Psoas muscle (tissue), 8 donors: ENCODE results near the gene CDK5. TPM values are rescaled to one million over a fixed set of nuclear protein-coding genes. Genes with fewer than 3 reads are reported as not detected.

Experiments used
- ATAC-seq, 4 donors: fragments of 200-7000 bp; cut with Tn5 transposase; one replicate each; pipeline ENCODE4 v1.9.1; 2020; ENCODE audit warnings: moderate library complexity in 3 of 4, mild to moderate bottlenecking in 2 of 4
- DNase-seq, 2 donors: peaks; one replicate each; pipeline ENCODE4 v3.0.0-alpha.2; 2020
- H3K27ac ChIP-seq: fragments of 200-600 bp; one replicate; pipeline ENCODE4 v1.8.0; 2022
- H3K27me3 ChIP-seq, 3 donors: fragments of 200-600 bp in 1 of 3; one replicate each; pipeline versions ENCODE4 v1.6.1 to v1.8.0; 2013 to 2022; ENCODE audit warnings: low read length in 2 of 3, mild to moderate bottlenecking in 2 of 3, moderate library complexity in 1 of 3; ENCODE audit not compliant: insufficient read depth in 3 of 3
- H3K36me3 ChIP-seq, 2 donors: fragments of 200-600 bp in 1 of 2; one replicate each; pipeline versions ENCODE4 v1.6.1 to v1.8.0; 2013 to 2022; ENCODE audit warnings: low read depth in 1 of 2, mild to moderate bottlenecking in 1 of 2, moderate library complexity in 1 of 2; ENCODE audit not compliant: insufficient read depth in 1 of 2
- H3K4me1 ChIP-seq: fragments of 200-600 bp; one replicate; pipeline ENCODE4 v1.8.0; 2022
- H3K4me3 ChIP-seq: fragments of 200-600 bp; one replicate; pipeline ENCODE4 v1.8.0; 2022; ENCODE audit warnings: mild to moderate bottlenecking
- H3K9me3 ChIP-seq: fragments of 200-600 bp; one replicate; pipeline ENCODE4 v1.8.0; 2022
- WGBS, 3 donors: extraction: QIAGEN DNeasy Blood & Tissue Kit; methylation state at CpG; one replicate each; pipeline versions ENCODE4 v1.1.6 to v1.1.7; 2013; 5-methylcytosine and 5-hydroxymethylcytosine counted together
- intact Hi-C, 2 donors: fragments of 100-400 bp; cut with DNase I; formaldehyde crosslinking; loops; one replicate each; pipeline versions ENCODE4 v1.11.0 to v1.14.2; 2022
- polyA plus RNA-seq, 3 donors: library from polyadenylated mRNA; stranded (reverse); fragments of 200-250 nt; gene quantifications; one replicate each; pipeline ENCODE4 v1.2.3, GENCODE V29; 2013
- total RNA-seq, 4 donors: library from RNA; stranded (reverse); fragmentation: NEBNext Ultra II Directional in 2 of 4; extraction: Animal tissue kit (Norgen Biotek cat#: 25700) in 2 of 4; gene quantifications; one replicate each; pipeline versions ENCODE4 v1.2.1 to v1.2.4, GENCODE V29; 2021 to 2023
- TF ChIP-seq, protein P1 (sequence below): fragments of 200-600 bp; IDR thresholded peaks from one replicate; pipeline ENCODE4 v1.8.0; 2022; ENCODE audit warnings: antibody characterized with exemption
- donor health status: healthy with polysubstance abuse.
- donor health status: DM: no; HTN: no; CAD: no; lungs with moderate emphysema.
- donor health status: Bipolar disorder and iron deficiency.
- donor health status: healthy.
- donor health status: DM: yes; HTN: yes; CAD: no.
- donor health status: DM: no; HTN: no; CAD: no.
- donor health status: DM: no; HTN: no; CAD: no.
- donor health status: DM: yes; HTN: yes; CAD: no.

CDK5 gene
- total and polyA plus RNA-seq, 7 donors: 3.8 to 15.2 (median 5.8) TPM

DNA sequence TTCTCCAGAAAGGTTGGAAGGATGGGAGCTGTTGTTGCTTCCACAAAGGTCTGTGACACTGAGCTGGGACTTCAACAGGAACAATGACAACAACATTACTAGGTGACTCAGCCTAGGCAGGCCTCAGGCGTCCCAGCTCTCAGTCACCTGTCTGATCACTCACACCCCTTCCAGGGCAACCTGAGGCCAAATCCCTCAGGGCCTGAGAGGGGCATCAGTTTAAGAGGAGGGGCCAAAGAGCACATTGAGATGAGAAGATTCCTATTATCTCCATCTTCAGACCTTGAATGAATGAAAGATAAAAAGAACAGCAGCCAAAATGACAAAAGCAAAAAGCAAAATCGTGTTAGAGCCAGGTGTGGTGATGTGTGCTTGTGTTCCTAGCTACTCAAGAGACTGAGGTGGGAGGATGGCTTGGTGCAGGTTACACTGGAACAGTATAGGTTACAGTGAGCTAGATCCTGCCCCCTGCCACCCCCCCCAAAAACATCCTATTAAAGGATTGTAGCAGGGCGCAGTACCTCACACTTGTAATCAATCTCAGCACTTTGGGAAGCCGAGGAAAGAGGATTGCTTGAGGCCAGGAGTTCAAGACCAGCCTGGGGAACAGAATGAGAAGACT, 33.2 kb downstream of the CDK5 start, which contains the start of gene ATG9B:
TSS of gene ATG9B (minus strand) at position 60 of the 622 bp plus-strand sequence. CDS start 71 bp downstream, outside the sequence.
- intact Hi-C loops: loop anchor here in 1 of 2 donors (5.0 kb wide), 1 partner anchor 88 kb away; no protein-coding TSS in a partner anchor
- no peaks in the 10 kb centered on the region for H3K36me3 ChIP-seq
- TF ChIP-seq, protein P1, sequence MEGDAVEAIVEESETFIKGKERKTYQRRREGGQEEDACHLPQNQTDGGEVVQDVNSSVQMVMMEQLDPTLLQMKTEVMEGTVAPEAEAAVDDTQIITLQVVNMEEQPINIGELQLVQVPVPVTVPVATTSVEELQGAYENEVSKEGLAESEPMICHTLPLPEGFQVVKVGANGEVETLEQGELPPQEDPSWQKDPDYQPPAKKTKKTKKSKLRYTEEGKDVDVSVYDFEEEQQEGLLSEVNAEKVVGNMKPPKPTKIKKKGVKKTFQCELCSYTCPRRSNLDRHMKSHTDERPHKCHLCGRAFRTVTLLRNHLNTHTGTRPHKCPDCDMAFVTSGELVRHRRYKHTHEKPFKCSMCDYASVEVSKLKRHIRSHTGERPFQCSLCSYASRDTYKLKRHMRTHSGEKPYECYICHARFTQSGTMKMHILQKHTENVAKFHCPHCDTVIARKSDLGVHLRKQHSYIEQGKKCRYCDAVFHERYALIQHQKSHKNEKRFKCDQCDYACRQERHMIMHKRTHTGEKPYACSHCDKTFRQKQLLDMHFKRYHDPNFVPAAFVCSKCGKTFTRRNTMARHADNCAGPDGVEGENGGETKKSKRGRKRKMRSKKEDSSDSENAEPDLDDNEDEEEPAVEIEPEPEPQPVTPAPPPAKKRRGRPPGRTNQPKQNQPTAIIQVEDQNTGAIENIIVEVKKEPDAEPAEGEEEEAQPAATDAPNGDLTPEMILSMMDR: no peak
- ATAC-seq (no peak), DNase-seq (no peak)
- H3K4me3 ChIP-seq: no peak within 1 kb of the TSS
- peaks cover 7% of the 10 kb centered on the region for H3K4me1 ChIP-seq
- 70 to 77% (median 72%) methylated on average over 4 of the region's 4 CpGs for WGBS, 3 donors
- no peak within 1 kb of the TSS for H3K27ac ChIP-seq
- no peaks in the 10 kb centered on the region for H3K9me3 ChIP-seq
- peaks cover 0 to 5% (median 0%) of the 10 kb centered on the region in 3 donors for H3K27me3 ChIP-seq

- Histone ChIP-seq H3K36me3 (no peaks in the 10 kb centered on the region), H3K4me1 (peaks cover 3% of the 10 kb centered on the region), H3K4me3 (no peak overlapping the region), H3K9me3 (no peaks in the 10 kb centered on the region), H3K27ac (no peak overlapping the region), H3K27me3 (peaks cover 0 to 18% (median 1%) of the 10 kb centered on the region in 3 donors)
- DNase-seq: no peak
- TF ChIP-seq, protein P1: no peak
- ATAC-seq: no peak
- intact Hi-C loops: no loop called here
- 38 to 53% (median 46%) methylated on average over 10 of the region's 10 CpGs for WGBS, 3 donors
Observed at GRCh38 chr7:151023232-151023631, 34.5 kb downstream of the CDK5 start.

- H3K4me1 ChIP-seq: peaks cover 8% of the 10 kb centered on the region
Observed at GRCh38 chr7:151020231-151020630, 37.5 kb downstream of the CDK5 start.

DNA sequence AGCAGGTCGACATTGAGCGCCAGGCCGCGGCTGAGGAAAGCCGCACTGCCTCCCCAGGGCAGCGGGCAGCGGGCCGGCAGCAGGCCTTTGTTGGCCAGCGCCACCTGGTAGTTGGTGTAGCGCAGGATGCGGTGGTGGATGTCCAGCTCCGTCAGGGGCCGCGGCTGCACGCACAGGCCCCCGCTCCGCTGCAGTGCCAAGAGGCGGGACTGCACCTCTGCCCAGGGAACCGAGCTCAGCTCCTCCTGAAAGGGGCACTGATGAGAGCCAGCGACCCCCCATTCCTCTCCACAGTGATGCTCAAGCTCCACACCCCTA, 38.6 kb downstream of the CDK5 start:
- Histone ChIP-seq H3K27me3 (peaks cover 0 to 55% (median 3%) of the 10 kb centered on the region in 3 donors), H3K4me1 (peaks cover 8% of the 10 kb centered on the region), H3K27ac (no peak overlapping the region), H3K4me3 (peak overlapping the region; percentile 51), H3K36me3 (no peaks in the 10 kb centered on the region), H3K9me3 (no peaks in the 10 kb centered on the region)
- DNase-seq (no peak), ATAC-seq (peak in 2 of 4 donors; percentile 3 to 7)
- TF ChIP-seq, protein P1: no peak
- 17 to 21% (median 18%) methylated on average over 13 to 20 of the region's 20 CpGs for WGBS, 3 donors
- intact Hi-C loops: no loop called here

More at GRCh38 chr7:151020231-151020630, 37.5 kb downstream of the CDK5 start:
- ATAC-seq: no peak
- H3K27ac ChIP-seq: no peak overlapping the region
- peaks cover 0 to 46% (median 1%) of the 10 kb centered on the region in 3 donors for H3K27me3 ChIP-seq
- H3K4me3 ChIP-seq: no peak overlapping the region
- no peak for DNase-seq
- H3K9me3 ChIP-seq: no peaks in the 10 kb centered on the region
- TF ChIP-seq, protein P1: no peak
- 48 to 51% (median 49%) methylated on average over 7 of the region's 7 CpGs for WGBS, 3 donors
- H3K36me3 ChIP-seq: no peaks in the 10 kb centered on the region
- intact Hi-C loops: no loop called here
